ENCODE data around the gene TAC3. TPM values are rescaled to one million over a fixed set of nuclear protein-coding genes. Genes with fewer than 3 reads are reported as not detected.
"Not testable (repeated sequence)": the region's sequence is repeated elsewhere in the genome, so short reads cannot be mapped to it uniquely, and the experiment has no call there.

The TAC3 gene
- 1 to 10 TPM in 1 of 3 donors, under 1 TPM in 2; 0.54 to 1.4 (median 0.75) TPM for polyA plus RNA-seq (ENCODE audit: insufficient read length in 3 of 3)

GRCh38 chr12:57016348-57016747 lies at the start of gene TAC3:
TSS of gene TAC3 (minus strand) at chr12:57016529. CDS start at chr12:57015797, 732 bp downstream.
- no peak for DNase-seq (ENCODE audit: low read depth in 3 of 3, low spot score in 2 of 3)

DNA sequence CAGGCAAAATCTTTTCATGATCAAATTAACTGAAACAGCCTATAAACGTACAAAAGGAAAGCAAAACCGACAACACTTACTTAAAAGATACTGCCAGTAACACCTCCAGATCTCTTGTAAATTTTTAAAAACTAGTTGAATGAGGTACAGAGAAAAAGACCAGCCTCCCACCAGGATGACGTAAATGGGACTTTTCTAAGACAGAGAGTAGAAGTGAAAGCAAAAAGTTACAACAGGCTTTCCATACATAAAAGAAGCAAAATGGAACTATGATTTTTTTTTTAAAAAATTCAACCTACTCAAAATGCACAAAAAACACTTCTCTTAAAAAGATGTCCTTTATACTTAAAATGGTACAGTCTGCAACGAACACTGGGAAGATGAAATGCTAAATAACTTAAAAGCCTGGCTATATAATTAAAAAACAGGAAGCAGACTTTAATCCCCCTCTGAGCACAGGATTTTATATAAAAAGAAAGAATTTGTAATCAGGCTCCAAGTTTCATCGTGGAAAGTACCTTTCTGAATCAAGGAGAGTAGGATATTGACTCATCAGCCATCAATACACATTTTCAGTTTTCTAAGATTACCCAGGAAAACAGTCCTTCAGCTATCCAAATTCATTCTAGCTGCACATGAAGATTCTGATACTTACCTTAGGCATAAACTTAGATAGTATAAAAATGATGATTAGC lies 47.8 kb upstream of the TAC3 start:
- no peak for DNase-seq (ENCODE audit: low read depth in 3 of 3, low spot score in 2 of 3)

GRCh38 chr12:57058454-57058853 lies 42.1 kb upstream of the TAC3 start:
- no peak for DNase-seq (ENCODE audit: low read depth in 3 of 3, low spot score in 2 of 3)

- no peak for DNase-seq (ENCODE audit: low read depth in 3 of 3, low spot score in 2 of 3)
These were observed 40.9 kb upstream of the TAC3 start for GRCh38 chr12:57057067-57057751.

DNA sequence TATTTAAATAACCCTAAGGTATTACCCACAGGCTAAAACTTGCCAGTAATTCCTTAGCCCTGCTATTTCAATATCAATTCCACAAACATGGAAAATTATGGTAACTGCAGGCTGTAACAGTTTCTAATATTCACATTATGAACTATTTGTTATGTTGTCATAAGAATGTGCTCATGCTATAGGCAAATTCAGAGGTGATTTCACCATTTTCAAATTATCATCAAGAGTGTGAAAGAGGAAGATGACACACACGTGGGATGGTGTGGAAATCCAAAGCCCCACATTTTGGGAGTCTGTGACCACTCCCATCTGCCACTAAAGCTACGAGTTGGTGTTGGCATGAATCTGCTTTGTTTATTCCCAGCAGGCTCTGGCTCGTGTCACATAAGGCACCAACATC lies 39.5 kb upstream of the TAC3 start:
- no peak for DNase-seq (ENCODE audit: low read depth in 3 of 3, low spot score in 2 of 3)

- not testable (repeated sequence) for DNase-seq (ENCODE audit: low read depth in 3 of 3, low spot score in 2 of 3)
These were observed 37.6 kb upstream of the TAC3 start for GRCh38 chr12:57053901-57054300.

DNA sequence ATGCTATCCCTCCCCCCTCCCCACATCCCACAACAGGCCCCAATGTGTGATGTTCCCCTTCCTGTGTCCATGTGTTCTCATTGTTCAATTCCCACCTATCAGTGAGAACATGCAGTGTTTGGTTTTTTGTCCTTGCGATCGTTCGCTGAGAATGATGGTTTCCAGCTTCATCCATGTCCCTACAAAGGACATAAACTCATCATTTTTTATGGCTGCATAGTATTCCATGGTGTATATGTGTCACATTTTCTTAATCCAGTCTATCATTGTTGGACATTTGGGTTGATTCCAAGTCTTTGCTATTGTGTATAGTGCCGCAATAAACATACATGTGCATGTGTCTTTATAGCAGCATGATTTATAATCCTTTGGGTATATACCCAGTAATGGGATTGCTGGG lies 36.8 kb upstream of the TAC3 start:
- not testable (repeated sequence) for DNase-seq (ENCODE audit: low read depth in 3 of 3, low spot score in 2 of 3)

GRCh38 chr12:57051011-57051410 lies 34.7 kb upstream of the TAC3 start:
- no peak for DNase-seq (ENCODE audit: low read depth in 3 of 3, low spot score in 2 of 3)

DNA sequence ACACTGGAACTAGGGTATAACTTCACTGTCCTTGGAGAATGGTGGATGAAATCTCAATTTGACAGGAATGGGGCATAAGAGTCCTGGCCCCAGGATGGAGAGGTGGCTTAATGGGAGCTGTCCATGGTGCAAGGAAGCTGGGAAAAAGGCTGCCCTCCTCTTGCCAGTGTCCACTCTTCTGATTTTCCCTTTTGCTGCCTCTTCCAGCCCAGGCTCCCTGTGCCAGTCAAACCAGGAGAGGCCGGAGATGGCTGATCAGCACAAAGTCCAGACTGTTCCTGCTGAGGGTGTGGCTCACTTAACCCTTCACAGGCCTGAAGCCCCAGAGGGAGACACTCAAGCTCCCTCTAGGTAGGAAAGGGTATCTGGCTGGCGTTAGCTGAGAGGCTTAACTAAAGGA lies 33.6 kb upstream of the TAC3 start, which contains the start of gene MYO1A:
MYO1A (minus strand) TSS at position 240 of the 400 bp plus-strand sequence. CDS start 1,806 bp downstream, outside the sequence.
- no peak for DNase-seq (ENCODE audit: low read depth in 3 of 3, low spot score in 2 of 3)

- no peak for DNase-seq (ENCODE audit: low read depth in 3 of 3, low spot score in 2 of 3)
These were observed 32.8 kb upstream of the TAC3 start for GRCh38 chr12:57049119-57049446.

DNA sequence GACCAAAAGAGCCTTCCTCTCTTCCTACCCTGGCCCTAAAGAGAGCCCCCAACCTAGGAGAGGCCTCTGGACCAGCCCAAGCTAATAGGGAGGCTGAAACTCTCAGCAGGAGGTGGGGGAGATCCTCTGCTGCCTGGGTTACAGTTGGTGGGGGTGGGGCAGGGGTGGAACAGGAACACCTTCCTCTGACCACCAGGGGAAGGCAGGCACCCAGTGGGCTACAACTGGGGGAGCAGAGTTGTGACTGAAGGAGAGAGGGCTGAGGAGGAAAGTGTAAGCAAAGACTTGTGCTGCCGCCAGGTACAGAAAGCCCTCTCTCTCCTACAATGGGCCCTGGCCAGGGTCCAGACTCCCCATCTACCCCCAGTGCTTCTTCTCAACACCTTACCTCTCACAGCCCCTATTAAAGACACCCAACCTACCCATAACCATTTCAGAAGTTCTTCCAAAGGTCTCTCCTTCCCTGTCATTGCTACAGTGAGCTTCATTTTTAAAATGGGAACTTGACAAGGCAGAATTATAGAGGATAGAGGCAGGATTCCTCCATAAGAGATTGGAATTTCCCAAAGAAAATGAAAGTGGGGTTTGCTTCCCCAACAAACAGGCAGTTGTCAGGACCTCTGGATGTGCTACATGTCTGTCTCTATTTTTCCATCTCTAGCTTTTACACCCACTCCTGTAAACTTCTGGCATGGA lies 32.2 kb upstream of the TAC3 start:
- no peak for DNase-seq (ENCODE audit: low read depth in 3 of 3, low spot score in 2 of 3)

GRCh38 chr12:57047981-57048380 lies 31.7 kb upstream of the TAC3 start:
- DNase-seq (ENCODE audit: low read depth in 3 of 3, low spot score in 2 of 3) = no peak

DNA sequence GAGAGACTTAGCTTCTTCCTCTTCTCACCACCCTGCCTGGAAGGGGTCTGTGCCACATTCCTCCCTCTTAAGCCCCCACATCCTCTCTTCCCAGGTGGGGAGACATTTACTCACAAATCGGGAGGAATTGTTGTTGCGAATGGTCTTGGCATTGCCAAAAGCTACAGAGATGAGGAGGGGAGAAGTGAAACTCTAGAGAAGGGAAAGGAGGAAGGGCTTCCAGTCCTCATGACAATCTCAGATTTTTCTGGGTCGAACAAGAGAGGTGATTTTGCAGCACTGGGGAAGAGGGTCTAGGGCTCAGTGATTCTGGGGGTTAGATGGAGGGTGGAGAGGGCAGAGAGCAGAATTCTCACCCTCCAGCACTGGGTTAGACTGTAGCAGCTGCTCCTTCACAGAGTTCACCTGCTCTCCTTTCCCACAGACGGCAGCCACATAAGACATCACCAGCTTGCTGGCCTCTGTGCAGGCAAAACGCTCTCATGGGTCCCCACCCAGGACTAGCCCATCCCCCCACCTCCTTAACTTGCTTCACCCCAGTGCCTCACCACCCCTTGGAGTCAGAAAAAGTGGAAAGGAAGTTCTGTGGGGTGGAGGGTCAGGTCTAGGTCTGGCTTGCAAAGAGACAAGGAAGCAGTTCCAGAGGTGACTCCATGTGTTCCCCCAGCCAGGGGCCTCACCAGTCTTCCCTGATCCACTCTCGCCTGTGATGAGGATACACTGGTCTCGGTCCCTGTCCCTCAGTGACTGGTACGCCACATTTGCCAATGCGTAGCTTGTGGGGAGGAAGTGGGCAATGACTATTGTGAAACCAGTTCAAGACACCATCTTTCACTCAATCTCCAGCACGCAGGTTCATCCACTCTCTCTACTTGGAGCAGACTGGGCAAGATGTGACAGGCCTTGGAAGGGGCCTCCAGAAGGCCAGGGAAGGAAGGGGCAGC lies 30.9 kb upstream of the TAC3 start:
- no peak for DNase-seq (ENCODE audit: low read depth in 3 of 3, low spot score in 2 of 3)

GRCh38 chr12:57046086-57046791 lies 29.9 kb upstream of the TAC3 start:
- DNase-seq (ENCODE audit: low read depth in 3 of 3, low spot score in 2 of 3) = no peak

GRCh38 chr12:57044889-57045288 lies 28.6 kb upstream of the TAC3 start:
- no peak for DNase-seq (ENCODE audit: low read depth in 3 of 3, low spot score in 2 of 3)

DNA sequence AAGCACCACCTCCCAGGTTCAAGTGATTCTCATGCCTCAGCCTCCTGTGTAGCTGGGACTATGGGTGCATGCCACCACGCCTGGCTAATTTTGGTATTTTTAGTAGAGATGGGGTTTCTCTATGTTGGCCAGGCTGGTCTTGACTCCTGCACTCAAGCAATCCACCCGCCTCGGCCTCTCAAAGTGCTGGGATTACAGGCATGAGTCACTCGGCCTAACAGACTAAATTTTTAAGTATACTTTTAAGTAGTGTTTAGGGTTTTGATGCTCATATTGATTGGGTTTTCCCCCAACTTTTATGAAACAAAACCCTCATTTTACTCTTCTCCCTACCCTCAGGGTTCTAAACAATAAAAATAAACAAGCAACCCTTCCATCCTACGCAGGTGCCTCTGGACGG lies 28.1 kb upstream of the TAC3 start:
- no peak for DNase-seq (ENCODE audit: low read depth in 3 of 3, low spot score in 2 of 3)

DNA sequence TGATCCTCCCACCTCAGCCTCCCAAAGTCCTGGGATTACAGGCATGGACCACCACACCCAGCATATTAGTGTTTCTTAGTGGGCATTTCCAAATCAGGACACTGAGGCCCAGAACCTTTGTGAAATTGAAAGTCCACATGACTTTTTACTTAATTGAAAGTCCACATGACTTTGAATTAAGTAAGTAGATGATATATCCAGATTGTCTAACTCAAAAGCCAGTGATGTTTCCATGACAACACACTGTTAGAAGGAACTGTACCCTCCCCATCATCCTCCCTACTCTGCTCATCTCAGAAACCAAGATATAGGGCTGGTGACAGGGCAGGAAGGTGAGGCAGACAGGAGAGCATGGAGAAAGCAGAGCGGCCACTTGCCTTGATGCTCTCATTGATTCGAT lies 26.4 kb upstream of the TAC3 start:
- DNase-seq (ENCODE audit: low read depth in 3 of 3, low spot score in 2 of 3) = no peak

DNA sequence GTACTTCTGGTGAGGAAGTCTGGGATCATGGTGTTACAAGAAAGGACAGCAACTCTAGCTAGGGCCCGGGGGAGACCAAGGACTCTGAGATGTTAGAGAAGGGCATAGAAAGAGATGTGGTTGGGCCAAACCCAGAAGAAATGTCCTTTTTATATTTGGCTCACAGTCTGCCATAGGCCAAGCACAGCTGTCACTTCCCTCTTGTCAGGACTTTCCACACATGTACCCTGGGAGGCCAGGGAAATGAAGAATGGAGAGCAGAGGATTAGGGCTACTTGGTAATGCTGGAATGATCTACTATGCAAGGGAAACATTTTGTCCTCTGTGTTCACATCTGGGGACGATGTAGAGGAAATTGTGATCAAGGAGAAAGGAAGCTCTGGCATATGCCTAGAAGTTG lies 24.4 kb upstream of the TAC3 start:
- DNase-seq (ENCODE audit: low read depth in 3 of 3, low spot score in 2 of 3) = no peak

- DNase-seq (ENCODE audit: low read depth in 3 of 3, low spot score in 2 of 3) = no peak
These were observed 23.9 kb upstream of the TAC3 start for GRCh38 chr12:57040211-57040610.

Measured in right renal cortex interstitium (tissue), 3 donors.